ENCODE data around the gene CDYL2. TPM values are rescaled to one million over a fixed set of nuclear protein-coding genes. Genes with fewer than 3 reads are reported as not detected.

CDYL2 gene
- total RNA-seq, 2 donors from 2014 or later: 4.8 TPM

DNA sequence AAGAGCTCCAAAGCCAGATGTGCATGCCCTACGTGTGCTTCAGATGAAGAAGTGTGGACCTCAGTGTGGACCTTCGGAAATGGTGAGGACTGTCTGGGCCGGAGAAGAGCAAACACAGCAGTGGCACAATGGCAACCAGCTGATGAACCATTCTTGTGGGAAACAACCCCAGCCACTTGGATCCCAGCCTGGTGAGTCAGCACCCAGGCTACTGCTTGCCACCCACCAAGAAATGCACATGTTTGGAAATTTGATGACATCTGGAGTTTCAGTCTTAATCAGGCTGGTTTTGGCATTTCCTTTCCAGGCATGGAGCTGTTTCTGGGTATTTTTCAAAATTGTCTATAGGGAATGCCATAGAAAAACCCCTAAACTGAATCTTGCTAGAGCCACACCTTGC is 220.9 kb downstream of the CDYL2 start:
- TF ChIP-seq, protein P1, sequence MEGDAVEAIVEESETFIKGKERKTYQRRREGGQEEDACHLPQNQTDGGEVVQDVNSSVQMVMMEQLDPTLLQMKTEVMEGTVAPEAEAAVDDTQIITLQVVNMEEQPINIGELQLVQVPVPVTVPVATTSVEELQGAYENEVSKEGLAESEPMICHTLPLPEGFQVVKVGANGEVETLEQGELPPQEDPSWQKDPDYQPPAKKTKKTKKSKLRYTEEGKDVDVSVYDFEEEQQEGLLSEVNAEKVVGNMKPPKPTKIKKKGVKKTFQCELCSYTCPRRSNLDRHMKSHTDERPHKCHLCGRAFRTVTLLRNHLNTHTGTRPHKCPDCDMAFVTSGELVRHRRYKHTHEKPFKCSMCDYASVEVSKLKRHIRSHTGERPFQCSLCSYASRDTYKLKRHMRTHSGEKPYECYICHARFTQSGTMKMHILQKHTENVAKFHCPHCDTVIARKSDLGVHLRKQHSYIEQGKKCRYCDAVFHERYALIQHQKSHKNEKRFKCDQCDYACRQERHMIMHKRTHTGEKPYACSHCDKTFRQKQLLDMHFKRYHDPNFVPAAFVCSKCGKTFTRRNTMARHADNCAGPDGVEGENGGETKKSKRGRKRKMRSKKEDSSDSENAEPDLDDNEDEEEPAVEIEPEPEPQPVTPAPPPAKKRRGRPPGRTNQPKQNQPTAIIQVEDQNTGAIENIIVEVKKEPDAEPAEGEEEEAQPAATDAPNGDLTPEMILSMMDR (IDR thresholded peaks at IDR 0.05): no peak
- no peaks in the 10 kb centered on the region for H3K9me3 ChIP-seq
- no peak overlapping the region for H3K4me3 ChIP-seq
- intact Hi-C loops (cut with DNase I): no loop called here
- no peak overlapping the region for H3K27ac ChIP-seq
- no peaks in the 10 kb centered on the region for H3K27me3 ChIP-seq
- DNase-seq: no peak
- no peaks in the 10 kb centered on the region for H3K36me3 ChIP-seq
- H3K9ac ChIP-seq (ENCODE audit: low read depth in 2 of 2, low read length in 2 of 2): no peak overlapping the region
- H3K4me1 ChIP-seq: no peaks in the 10 kb centered on the region

DNA sequence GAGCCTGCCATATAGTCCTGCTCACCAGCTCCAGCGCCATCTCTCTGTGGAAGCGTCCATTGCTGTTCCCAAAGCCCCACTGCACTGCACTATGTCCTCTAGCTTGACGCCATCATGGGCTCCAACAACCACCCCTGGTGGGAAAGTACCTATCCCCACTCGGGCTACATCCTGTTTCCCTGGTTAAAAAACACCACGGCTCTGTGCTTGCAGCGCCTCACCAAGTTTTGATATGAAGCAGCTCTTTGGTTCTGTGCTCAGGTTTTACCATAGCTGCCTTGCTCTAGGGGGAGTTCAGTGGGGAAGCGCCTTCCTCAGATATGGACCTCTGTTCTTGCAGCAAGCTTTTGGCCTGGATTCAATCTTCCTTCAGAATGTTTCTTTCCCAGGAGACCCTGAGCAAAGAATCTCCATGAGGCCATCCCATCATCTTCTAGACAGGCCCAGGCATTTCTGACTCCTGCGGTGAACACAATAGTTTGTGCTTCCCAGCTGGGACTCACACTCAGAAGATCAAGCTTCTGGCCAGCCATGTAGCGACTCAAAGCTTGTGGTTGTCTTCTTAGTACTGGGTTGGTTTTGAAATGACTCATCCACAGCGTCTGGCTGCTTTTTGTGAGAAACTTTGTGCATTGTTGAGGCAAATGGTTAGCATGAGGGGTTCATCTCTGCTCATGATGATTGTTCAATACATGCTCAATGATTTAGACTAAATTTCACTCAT is 224.1 kb downstream of the CDYL2 start:
- DNase-seq: no peak
- TF ChIP-seq, protein P1 (IDR thresholded peaks at IDR 0.05): no peak
- no peak overlapping the region for H3K4me3 ChIP-seq
- no peaks in the 10 kb centered on the region for H3K4me1 ChIP-seq
- H3K27ac ChIP-seq: no peak overlapping the region
- no peaks in the 10 kb centered on the region for H3K36me3 ChIP-seq
- no peaks in the 10 kb centered on the region for H3K27me3 ChIP-seq
- H3K9ac ChIP-seq (ENCODE audit: low read depth in 2 of 2, low read length in 2 of 2): no peak overlapping the region
- intact Hi-C loops (cut with DNase I): no loop called here
- no peaks in the 10 kb centered on the region for H3K9me3 ChIP-seq

- TF ChIP-seq, protein P1 (IDR thresholded peaks at IDR 0.05): no peak
- Histone ChIP-seq H3K9me3 (no peaks in the 10 kb centered on the region), H3K36me3 (no peaks in the 10 kb centered on the region), H3K4me1 (no peaks in the 10 kb centered on the region), H3K4me3 (no peak overlapping the region), H3K27ac (no peak overlapping the region), H3K9ac (ENCODE audit: low read depth in 2 of 2, low read length in 2 of 2) (no peak overlapping the region), H3K27me3 (no peaks in the 10 kb centered on the region)
- intact Hi-C loops (cut with DNase I): no loop called here
- no peak for DNase-seq
Measured at GRCh38 chr16:80577485-80578280, 226.7 kb downstream of the CDYL2 start.

DNA sequence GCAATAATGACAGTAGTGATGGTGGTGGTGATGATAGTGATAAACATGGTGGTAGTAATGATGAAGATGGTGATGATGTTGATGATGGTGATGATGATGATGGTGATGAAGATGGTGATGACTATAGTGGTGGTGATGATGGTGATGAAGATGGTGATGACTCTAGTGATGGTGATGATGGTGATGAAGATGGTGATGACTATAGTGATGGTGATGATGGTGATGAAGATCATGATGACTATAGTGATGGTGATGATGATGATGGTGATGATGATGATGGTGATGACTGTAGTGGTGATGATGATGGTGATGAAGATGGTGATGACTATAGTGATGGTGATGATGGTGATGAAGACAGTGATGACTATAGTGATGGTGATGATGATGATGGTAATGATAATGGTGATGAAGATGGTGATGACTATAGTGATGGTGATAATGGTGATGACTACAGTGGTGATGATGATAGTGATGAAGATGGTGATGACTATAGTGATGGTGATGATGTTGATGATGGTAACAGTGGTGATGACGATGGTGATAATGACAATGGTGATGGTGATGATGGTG is 228.0 kb downstream of the CDYL2 start:
- no peaks in the 10 kb centered on the region for H3K36me3 ChIP-seq
- H3K4me1 ChIP-seq: no peaks in the 10 kb centered on the region
- H3K9me3 ChIP-seq: no peaks in the 10 kb centered on the region
- intact Hi-C loops (cut with DNase I): no loop called here
- TF ChIP-seq, protein P1 (IDR thresholded peaks at IDR 0.05): no peak
- H3K4me3 ChIP-seq: no peak overlapping the region
- no peak for DNase-seq
- H3K27me3 ChIP-seq: no peaks in the 10 kb centered on the region
- no peak overlapping the region for H3K27ac ChIP-seq
- no peak overlapping the region for H3K9ac ChIP-seq (ENCODE audit: low read depth in 2 of 2, low read length in 2 of 2)

DNA sequence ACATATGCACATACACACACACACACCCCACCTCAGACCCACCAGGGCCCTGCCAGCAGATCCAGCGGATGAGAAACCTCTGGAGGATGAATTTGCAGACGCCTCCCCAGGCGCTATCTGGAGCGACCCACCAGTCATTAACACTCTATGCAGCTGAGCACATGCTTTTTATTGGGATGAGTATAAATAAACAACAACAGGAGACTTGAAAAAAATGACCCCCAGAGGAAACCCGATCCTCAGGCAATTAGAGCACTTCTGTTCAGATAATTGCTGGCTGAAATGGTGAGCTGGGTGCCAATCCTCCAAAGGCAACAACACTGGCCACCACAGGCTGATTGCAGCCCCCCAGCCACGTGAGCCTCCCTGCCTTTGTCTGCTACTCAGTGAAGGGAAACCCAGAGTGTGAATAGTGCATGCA is 230.7 kb downstream of the CDYL2 start:
- no peak for DNase-seq
- H3K4me1 ChIP-seq: no peaks in the 10 kb centered on the region
- no peak overlapping the region for H3K9ac ChIP-seq (ENCODE audit: low read depth in 2 of 2, low read length in 2 of 2)
- H3K4me3 ChIP-seq: no peak overlapping the region
- no peak overlapping the region for H3K27ac ChIP-seq
- intact Hi-C loops (cut with DNase I): no loop called here
- H3K27me3 ChIP-seq: no peaks in the 10 kb centered on the region
- H3K9me3 ChIP-seq: no peaks in the 10 kb centered on the region
- TF ChIP-seq, protein P1 (IDR thresholded peaks at IDR 0.05): no peak
- no peaks in the 10 kb centered on the region for H3K36me3 ChIP-seq
